ENCODE measurements around the gene PTPRZ1.

- TF ChIP-seq FOS (IDR thresholded peaks at IDR 0.05; ENCODE audit: low read depth, low read length) (no peak), RCOR1 (IDR thresholded peaks at IDR 0.05; ENCODE audit: insufficient replicate concordance, low read length) (no peak), POLR2A (IDR thresholded peaks at IDR 0.05; ENCODE audit: low read depth, low read length) (no peak), SMC3 (IDR thresholded peaks at IDR 0.05; ENCODE audit: low read depth, low read length) (no peak), RAD21 (IDR thresholded peaks at IDR 0.05; ENCODE audit: low read length) (no peak), USF2 (IDR thresholded peaks at IDR 0.05; ENCODE audit: low read depth, low read length) (no peak), CEBPB (IDR thresholded peaks at IDR 0.05; ENCODE audit: low read depth, low read length) (no peak), MAZ (IDR thresholded peaks at IDR 0.05; ENCODE audit: borderline replicate concordance, low read depth, low read length) (no peak), MXI1 (IDR thresholded peaks at IDR 0.05; ENCODE audit: borderline replicate concordance, low read depth, low read length) (no peak), BHLHE40 (IDR thresholded peaks at IDR 0.05; ENCODE audit: low read depth, low read length) (no peak), RFX5 (IDR thresholded peaks at IDR 0.05; ENCODE audit: low read depth, low read length) (no peak), MAFK (IDR thresholded peaks at IDR 0.05; ENCODE audit: low read depth, low read length) (no peak)
- TF ChIP-seq, protein P1, sequence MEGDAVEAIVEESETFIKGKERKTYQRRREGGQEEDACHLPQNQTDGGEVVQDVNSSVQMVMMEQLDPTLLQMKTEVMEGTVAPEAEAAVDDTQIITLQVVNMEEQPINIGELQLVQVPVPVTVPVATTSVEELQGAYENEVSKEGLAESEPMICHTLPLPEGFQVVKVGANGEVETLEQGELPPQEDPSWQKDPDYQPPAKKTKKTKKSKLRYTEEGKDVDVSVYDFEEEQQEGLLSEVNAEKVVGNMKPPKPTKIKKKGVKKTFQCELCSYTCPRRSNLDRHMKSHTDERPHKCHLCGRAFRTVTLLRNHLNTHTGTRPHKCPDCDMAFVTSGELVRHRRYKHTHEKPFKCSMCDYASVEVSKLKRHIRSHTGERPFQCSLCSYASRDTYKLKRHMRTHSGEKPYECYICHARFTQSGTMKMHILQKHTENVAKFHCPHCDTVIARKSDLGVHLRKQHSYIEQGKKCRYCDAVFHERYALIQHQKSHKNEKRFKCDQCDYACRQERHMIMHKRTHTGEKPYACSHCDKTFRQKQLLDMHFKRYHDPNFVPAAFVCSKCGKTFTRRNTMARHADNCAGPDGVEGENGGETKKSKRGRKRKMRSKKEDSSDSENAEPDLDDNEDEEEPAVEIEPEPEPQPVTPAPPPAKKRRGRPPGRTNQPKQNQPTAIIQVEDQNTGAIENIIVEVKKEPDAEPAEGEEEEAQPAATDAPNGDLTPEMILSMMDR (conservative IDR thresholded peaks at IDR 0.05; ENCODE audit: low read depth, low read length) = no peak
These were observed 200.7 kb downstream of the PTPRZ1 start for GRCh38 chr7:122073635-122074034.
